Endothelial cell of umbilical vein (primary cell): Measurements from ENCODE around the gene RNGTT.

Experiments
- CTCF ChIP-seq, 2 donors: IDR thresholded peaks; 1 replicate in 1 of 2; 2 replicates in 1 of 2; pipeline ENCODE4 v1.5.1; 2011; ENCODE audit warnings: low read length in 2 of 2, mild to moderate bottlenecking in 2 of 2, moderate library complexity in 2 of 2, control low read depth in 1 of 2, inconsistent platforms in 1 of 2, low read depth in 1 of 2; ENCODE audit not compliant: insufficient read depth in 1 of 2; ENCODE audit errors: extremely low read depth in 1 of 2
- EZH2 ChIP-seq: IDR thresholded peaks from 2 replicates; pipeline ENCODE4 v1.6.1; 2012; ENCODE audit warnings: borderline replicate concordance, low read depth, mild to moderate bottlenecking, moderate library complexity, low read length, inconsistent platforms; ENCODE audit not compliant: severe bottlenecking
- FOS ChIP-seq: IDR thresholded peaks from 2 replicates; pipeline ENCODE4 v1.6.1; 2011; ENCODE audit warnings: mild to moderate bottlenecking, low read length, moderate library complexity, borderline replicate concordance; ENCODE audit not compliant: insufficient read depth
- GATA2 ChIP-seq: IDR thresholded peaks from 2 replicates; pipeline ENCODE4 v1.7.0; 2011; ENCODE audit warnings: low read depth, mild to moderate bottlenecking, moderate library complexity, mixed read lengths, low read length; ENCODE audit not compliant: insufficient read length, insufficient read depth
- JUN ChIP-seq: IDR thresholded peaks from 2 replicates; pipeline ENCODE4 v1.6.1; 2011; ENCODE audit warnings: borderline replicate concordance, low read depth; ENCODE audit not compliant: insufficient read length, insufficient read depth
- MAX ChIP-seq: IDR thresholded peaks from 2 replicates; pipeline ENCODE4 v1.6.1; 2011; ENCODE audit not compliant: insufficient read depth, insufficient read length
- POLR2A ChIP-seq: IDR thresholded peaks from 2 replicates; pipeline ENCODE4 v1.6.1; 2012; ENCODE audit warnings: low read depth, mild to moderate bottlenecking, control low read depth, low read length
- POLR2AphosphoS5 ChIP-seq: IDR thresholded peaks from 2 replicates; pipeline ENCODE4 v1.6.1; 2012; ENCODE audit warnings: low read depth, mild to moderate bottlenecking, control low read depth, low read length, moderate library complexity; ENCODE audit not compliant: insufficient read depth

GRCh38 chr6:88637761-88638545 is 325.5 kb downstream of the RNGTT start:
- TF ChIP-seq CTCF (IDR thresholded peaks at IDR 0.05; ENCODE audit: extremely low read depth in 1 of 2, insufficient read depth in 1 of 2, low read depth in 1 of 2, low read length in 2 of 2) (no peak), EZH2 (no peak), MAX (no peak), FOS (no peak), GATA2 (no peak), POLR2A (no peak), POLR2AphosphoS5 (no peak), JUN (no peak)
